Liver (tissue), 3 donors: ENCODE results near the gene IFNAR2.

Experiments
- ATF3 ChIP-seq: IDR thresholded peaks from 2 replicates; pipeline ENCODE4 v1.6.1; 2016; ENCODE audit warnings: antibody characterized with exemption
- CTCF ChIP-seq: fragments of 150-350 bp; IDR thresholded peaks from 2 replicates; pipeline ENCODE4 v1.5.1; 2017; ENCODE audit warnings: improper control_type of control experiment, low read depth, low read length; ENCODE audit not compliant: missing input control
- YY1 ChIP-seq: IDR thresholded peaks from 2 replicates; pipeline ENCODE4 v1.6.1; 2016; ENCODE audit warnings: antibody characterized with exemption, mild to moderate bottlenecking
- donor health status: healthy.
- donor health status: healthy.

- no peak for TF ChIP-seq CTCF
- TF ChIP-seq ATF3 = no peak
- TF ChIP-seq YY1 = no peak
These were observed 15.0 kb downstream of the IFNAR2 start for GRCh38 chr21:33244779-33245105.
